ENCODE data around the gene HSP90AA1. TPM values are rescaled to one million over a fixed set of nuclear protein-coding genes. Genes with fewer than 3 reads are reported as not detected.
"Not testable (repeated sequence)": the region's sequence is repeated elsewhere in the genome, so short reads cannot be mapped to it uniquely, and the experiment has no call there.

HSP90AA1 gene
- total RNA-seq, 3 donors from 2014 or later = 467 to 860 (median 474) TPM

GRCh38 chr14:102077382-102077709 lies 9.5 kb downstream of the HSP90AA1 start:
- TF ChIP-seq POLR2AphosphoS5 (IDR thresholded peaks at IDR 0.05) (no peak), POLR2A (IDR thresholded peaks at IDR 0.05) (no peak)
- TF ChIP-seq, protein P1, sequence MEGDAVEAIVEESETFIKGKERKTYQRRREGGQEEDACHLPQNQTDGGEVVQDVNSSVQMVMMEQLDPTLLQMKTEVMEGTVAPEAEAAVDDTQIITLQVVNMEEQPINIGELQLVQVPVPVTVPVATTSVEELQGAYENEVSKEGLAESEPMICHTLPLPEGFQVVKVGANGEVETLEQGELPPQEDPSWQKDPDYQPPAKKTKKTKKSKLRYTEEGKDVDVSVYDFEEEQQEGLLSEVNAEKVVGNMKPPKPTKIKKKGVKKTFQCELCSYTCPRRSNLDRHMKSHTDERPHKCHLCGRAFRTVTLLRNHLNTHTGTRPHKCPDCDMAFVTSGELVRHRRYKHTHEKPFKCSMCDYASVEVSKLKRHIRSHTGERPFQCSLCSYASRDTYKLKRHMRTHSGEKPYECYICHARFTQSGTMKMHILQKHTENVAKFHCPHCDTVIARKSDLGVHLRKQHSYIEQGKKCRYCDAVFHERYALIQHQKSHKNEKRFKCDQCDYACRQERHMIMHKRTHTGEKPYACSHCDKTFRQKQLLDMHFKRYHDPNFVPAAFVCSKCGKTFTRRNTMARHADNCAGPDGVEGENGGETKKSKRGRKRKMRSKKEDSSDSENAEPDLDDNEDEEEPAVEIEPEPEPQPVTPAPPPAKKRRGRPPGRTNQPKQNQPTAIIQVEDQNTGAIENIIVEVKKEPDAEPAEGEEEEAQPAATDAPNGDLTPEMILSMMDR (IDR thresholded peaks at IDR 0.05) = no peak
- H3K4me3 ChIP-seq = no peak overlapping the region
- peaks cover 4% of the 10 kb centered on the region for H3K36me3 ChIP-seq
- H3K27me3 ChIP-seq = no peaks in the 10 kb centered on the region
- intact Hi-C loops (cut with DNase I; ENCODE audit: low total_unique reads) = no loop called here
- H3K27ac ChIP-seq = no peak overlapping the region
- peaks cover 0 to 7% of the 10 kb centered on the region in 2 donors for H3K4me1 ChIP-seq
- H3K9me3 ChIP-seq = no peaks in the 10 kb centered on the region
- DNase-seq (ENCODE audit: low spot score in 2 of 2) = no peak

DNA sequence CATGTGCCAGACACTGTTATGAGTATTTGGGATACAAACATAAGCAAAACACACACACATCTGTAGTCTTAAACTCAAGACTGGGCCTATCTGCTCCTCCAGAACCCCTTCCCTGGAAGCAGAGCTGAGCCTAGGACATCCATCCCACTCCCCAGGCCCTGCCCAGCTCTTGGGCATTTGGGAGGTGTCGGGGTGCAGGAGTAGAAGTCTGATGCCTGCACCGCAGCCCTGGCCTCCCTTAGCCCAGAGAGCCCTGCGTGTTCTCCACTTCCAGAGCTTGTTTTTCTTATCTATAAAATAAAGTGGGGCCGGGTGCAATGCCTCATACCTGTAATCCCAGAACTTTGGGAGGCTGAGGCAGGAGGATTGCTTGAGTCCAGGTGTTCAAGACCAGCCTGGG lies 11.7 kb downstream of the HSP90AA1 start:
- no peak for DNase-seq (ENCODE audit: low spot score in 2 of 2)
- Histone ChIP-seq H3K4me1 (no peaks in the 10 kb centered on the region), H3K27ac (no peak overlapping the region), H3K9me3 (no peaks in the 10 kb centered on the region), H3K36me3 (no peaks in the 10 kb centered on the region), H3K4me3 (no peak overlapping the region), H3K27me3 (no peaks in the 10 kb centered on the region)
- no peak for TF ChIP-seq POLR2AphosphoS5 (IDR thresholded peaks at IDR 0.05)
- TF ChIP-seq, protein P1 (IDR thresholded peaks at IDR 0.05) = no peak
- TF ChIP-seq POLR2A (IDR thresholded peaks at IDR 0.05) = no peak
- intact Hi-C loops (cut with DNase I; ENCODE audit: low total_unique reads) = no loop called here

- DNase-seq (ENCODE audit: low spot score in 2 of 2) = no peak
- Histone ChIP-seq H3K4me1 (no peaks in the 10 kb centered on the region), H3K27ac (no peak overlapping the region), H3K4me3 (no peak overlapping the region), H3K36me3 (no peaks in the 10 kb centered on the region), H3K9me3 (no peaks in the 10 kb centered on the region), H3K27me3 (no peaks in the 10 kb centered on the region)
- intact Hi-C loops (cut with DNase I; ENCODE audit: low total_unique reads) = no loop called here
- TF ChIP-seq POLR2AphosphoS5 (IDR thresholded peaks at IDR 0.05) (no peak), POLR2A (IDR thresholded peaks at IDR 0.05) (no peak)
- TF ChIP-seq, protein P1 (IDR thresholded peaks at IDR 0.05) = no peak
Measured at GRCh38 chr14:102074415-102074964, 12.4 kb downstream of the HSP90AA1 start.

DNA sequence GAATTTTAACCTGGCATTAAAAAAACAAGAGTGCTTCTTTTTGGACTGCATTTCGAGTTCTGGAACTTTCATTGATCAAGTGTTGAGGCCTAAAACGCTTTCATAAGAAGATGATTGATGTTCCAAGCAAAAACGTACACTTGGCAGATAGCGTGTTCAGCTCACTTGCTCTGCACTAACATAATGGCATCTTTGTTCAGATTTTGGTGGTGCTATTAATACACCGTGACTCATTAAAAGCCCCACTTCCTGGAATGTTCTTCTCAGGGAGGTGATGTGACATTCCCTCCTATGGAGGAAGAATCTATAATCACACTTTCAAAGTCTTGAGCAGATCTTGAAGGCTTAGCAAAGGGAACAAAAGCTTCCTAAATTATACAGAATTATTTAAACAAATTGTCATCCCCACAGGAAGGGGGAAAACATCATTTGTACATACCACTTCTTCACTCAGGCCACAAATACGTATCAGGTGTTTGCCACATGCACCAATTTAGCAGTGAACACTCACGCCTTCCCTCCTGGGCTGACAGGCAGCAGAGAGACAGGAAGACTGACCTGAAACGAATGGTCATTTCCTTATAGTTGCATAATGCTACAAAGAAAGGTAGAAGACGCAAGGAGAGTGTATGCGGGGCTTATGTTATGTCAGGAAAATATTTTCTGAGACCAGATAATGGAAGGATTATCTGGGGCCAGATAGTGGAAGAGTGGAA lies 15.4 kb downstream of the HSP90AA1 start:
- Histone ChIP-seq H3K4me1 (no peaks in the 10 kb centered on the region), H3K27ac (peak overlapping the region; percentile 91 to 92), H3K9me3 (no peaks in the 10 kb centered on the region), H3K36me3 (no peaks in the 10 kb centered on the region), H3K4me3 (no peak overlapping the region), H3K27me3 (no peaks in the 10 kb centered on the region)
- intact Hi-C loops (cut with DNase I; ENCODE audit: low total_unique reads) = no loop called here
- TF ChIP-seq, protein P1 (IDR thresholded peaks at IDR 0.05) = no peak
- TF ChIP-seq POLR2AphosphoS5 (IDR thresholded peaks at IDR 0.05) (peak in 1 of 3 donors; percentile 51), POLR2A (IDR thresholded peaks at IDR 0.05) (no peak)
- DNase-seq (ENCODE audit: low spot score in 2 of 2) = peak in 1 of 2 donors; percentile 37

DNA sequence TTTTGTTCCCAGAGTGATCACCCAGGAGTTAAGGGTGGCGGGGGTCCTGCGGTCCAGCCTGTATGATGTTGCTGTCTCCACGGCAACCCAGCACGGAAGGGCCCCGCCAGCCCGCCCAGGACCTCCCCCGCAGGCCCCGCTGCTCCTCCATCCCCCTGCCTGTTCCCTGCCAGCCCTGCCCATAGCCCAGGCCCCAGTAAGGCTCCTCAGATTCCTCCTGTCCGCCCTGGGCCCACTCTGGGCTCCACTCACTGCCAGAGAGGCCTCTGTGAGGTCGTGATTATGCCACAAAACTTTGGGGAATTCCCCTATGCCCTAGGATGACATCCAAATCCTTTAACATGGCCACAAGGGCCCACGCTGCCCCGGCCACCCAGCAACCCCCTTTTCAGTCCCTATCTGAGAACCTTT lies 20.8 kb downstream of the HSP90AA1 start:
- TF ChIP-seq, protein P1 (IDR thresholded peaks at IDR 0.05) = no peak
- TF ChIP-seq POLR2A (IDR thresholded peaks at IDR 0.05) = no peak
- no peak for TF ChIP-seq POLR2AphosphoS5 (IDR thresholded peaks at IDR 0.05)
- no peak for DNase-seq (ENCODE audit: low spot score in 2 of 2)
- intact Hi-C loops (cut with DNase I; ENCODE audit: low total_unique reads) = no loop called here
- no peaks in the 10 kb centered on the region for H3K9me3 ChIP-seq
- no peaks in the 10 kb centered on the region for H3K27me3 ChIP-seq
- no peak overlapping the region for H3K27ac ChIP-seq
- H3K36me3 ChIP-seq = no peaks in the 10 kb centered on the region
- H3K4me1 ChIP-seq = no peaks in the 10 kb centered on the region
- H3K4me3 ChIP-seq = no peak overlapping the region

DNA sequence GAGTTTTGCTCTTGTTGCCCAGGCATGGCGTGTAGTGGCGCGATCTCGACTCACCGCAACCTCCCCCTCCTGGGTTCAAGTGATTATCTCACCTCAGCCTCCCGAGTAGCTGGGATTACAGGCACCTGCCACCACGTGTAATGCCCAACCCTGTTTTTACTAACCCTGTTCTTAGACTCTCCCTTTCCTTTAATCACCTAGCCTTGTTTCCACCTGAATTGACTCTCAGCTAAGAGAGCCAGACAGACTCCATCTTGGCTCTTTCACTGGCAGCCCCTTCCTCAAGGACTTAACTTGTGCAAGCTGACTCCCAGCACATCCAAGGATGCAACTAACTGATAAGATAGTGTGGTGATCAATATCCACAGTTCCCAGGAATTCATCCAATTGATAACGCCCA lies 22.3 kb downstream of the HSP90AA1 start:
- H3K27me3 ChIP-seq; intact Hi-C loops (cut with DNase I; ENCODE audit: low total_unique reads); H3K4me1 ChIP-seq; DNase-seq (ENCODE audit: low spot score in 2 of 2); H3K4me3 ChIP-seq; H3K27ac ChIP-seq; H3K36me3 ChIP-seq; H3K9me3 ChIP-seq: not testable (repeated sequence)
